Body of pancreas (tissue), 4 donors: ENCODE data around the gene PROX2.

Experiments
- POLR2A ChIP-seq, 3 donors: fragments of 450-650 bp; IDR thresholded peaks; one replicate each; pipeline ENCODE4 v1.6.1; 2016; ENCODE audit warnings: antibody characterized with exemption in 3 of 3, mild to moderate bottlenecking in 2 of 3
- TF ChIP-seq, protein P1 (sequence below), 7 experiments: fragments of 450-650 bp in 4 of 7; fragments of 200-600 bp in 3 of 7; sonication (generic) in 3 of 7; IDR thresholded peaks; one replicate each; pipeline ENCODE4 v1.5.1; 2016 to 2019; ENCODE audit warnings: antibody characterized with exemption in 7 of 7

DNA sequence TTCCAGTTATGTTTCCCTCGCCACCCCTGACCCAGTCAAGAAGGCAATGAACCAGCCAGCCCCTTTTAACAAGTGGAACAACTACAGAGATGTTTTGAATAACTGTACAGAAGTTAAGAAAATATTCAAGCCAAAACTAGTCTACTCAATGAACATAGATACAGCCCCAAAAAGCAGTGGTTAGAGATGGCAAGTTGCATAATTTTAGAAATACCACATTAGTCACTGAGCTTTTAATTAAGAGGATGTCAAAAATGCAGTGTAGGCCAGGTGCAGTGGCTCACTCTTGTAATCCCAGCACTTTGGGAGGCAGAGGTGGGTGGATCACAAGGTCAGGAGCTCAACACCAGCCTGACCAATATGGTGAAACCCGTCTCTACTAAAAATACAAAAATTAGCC is 27.2 kb downstream of the PROX2 start:
- TF ChIP-seq, protein P1, sequence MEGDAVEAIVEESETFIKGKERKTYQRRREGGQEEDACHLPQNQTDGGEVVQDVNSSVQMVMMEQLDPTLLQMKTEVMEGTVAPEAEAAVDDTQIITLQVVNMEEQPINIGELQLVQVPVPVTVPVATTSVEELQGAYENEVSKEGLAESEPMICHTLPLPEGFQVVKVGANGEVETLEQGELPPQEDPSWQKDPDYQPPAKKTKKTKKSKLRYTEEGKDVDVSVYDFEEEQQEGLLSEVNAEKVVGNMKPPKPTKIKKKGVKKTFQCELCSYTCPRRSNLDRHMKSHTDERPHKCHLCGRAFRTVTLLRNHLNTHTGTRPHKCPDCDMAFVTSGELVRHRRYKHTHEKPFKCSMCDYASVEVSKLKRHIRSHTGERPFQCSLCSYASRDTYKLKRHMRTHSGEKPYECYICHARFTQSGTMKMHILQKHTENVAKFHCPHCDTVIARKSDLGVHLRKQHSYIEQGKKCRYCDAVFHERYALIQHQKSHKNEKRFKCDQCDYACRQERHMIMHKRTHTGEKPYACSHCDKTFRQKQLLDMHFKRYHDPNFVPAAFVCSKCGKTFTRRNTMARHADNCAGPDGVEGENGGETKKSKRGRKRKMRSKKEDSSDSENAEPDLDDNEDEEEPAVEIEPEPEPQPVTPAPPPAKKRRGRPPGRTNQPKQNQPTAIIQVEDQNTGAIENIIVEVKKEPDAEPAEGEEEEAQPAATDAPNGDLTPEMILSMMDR (IDR thresholded peaks at IDR 0.05) = no peak
- TF ChIP-seq POLR2A (IDR thresholded peaks at IDR 0.05) = no peak
